Prostate gland (tissue), 2 donors: ENCODE measurements around the gene TNS4. TPM values are rescaled to one million over a fixed set of nuclear protein-coding genes. Genes with fewer than 3 reads are reported as not detected.

ENCODE experiments used
- DNase-seq: peaks from one replicate; pipeline ENCODE4 v3.0.0-alpha.2; 2019; ENCODE audit warnings: low spot score
- H3K27ac ChIP-seq, 2 donors: fragments of 200-600 bp; sonication (generic); 2 replicates each; pipeline ENCODE4 v1.5.1; 2017 to 2019
- H3K27me3 ChIP-seq: fragments of 200-600 bp; sonication (generic); replicated peaks from 2 replicates; pipeline ENCODE4 v1.5.1; 2019; ENCODE audit not compliant: insufficient read depth
- H3K36me3 ChIP-seq, 2 donors: fragments of 200-600 bp; sonication (generic); 1 replicate in 1 of 2; 2 replicates in 1 of 2; pipeline versions ENCODE4 v1.5.1 to v1.8.1; 2017 to 2019
- H3K4me1 ChIP-seq: fragments of 200-600 bp; sonication (generic); replicated peaks from 2 replicates; pipeline ENCODE4 v1.5.1; 2019
- H3K4me3 ChIP-seq, 2 donors: fragments of 200-600 bp; sonication (generic); 2 replicates each; pipeline ENCODE4 v1.5.1; 2017 to 2019
- H3K9me3 ChIP-seq: fragments of 200-600 bp; sonication (generic); 2 replicates; pipeline ENCODE4 v1.5.1; 2017
- POLR2A ChIP-seq: fragments of 450-650 bp; IDR thresholded peaks from one replicate; pipeline ENCODE4 v1.6.1; 2016; ENCODE audit warnings: antibody characterized with exemption, mild to moderate bottlenecking
- POLR2AphosphoS5 ChIP-seq: sonication (generic); formaldehyde crosslinking; IDR thresholded peaks from one replicate; pipeline ENCODE4 v1.6.1; 2017; ENCODE audit warnings: antibody characterized with exemption
- WGBS: methylation state at CpG from one replicate; pipeline ENCODE4 v1.1.5; 2018; 5-methylcytosine and 5-hydroxymethylcytosine counted together
- intact Hi-C: fragments of 100-400 bp; cut with DNase I; formaldehyde crosslinking; loops from one replicate; pipeline ENCODE4 v1.14.2; 2022
- total RNA-seq, 2 donors: library from RNA; depleted of rRNA; stranded (reverse); fragments of >200 nt; gene quantifications; one replicate each; pipeline ENCODE4 v1.1.0, GENCODE V29; 2016
- TF ChIP-seq, protein P1 (sequence below), 4 experiments: fragments of 200-600 bp in 2 of 4; fragments of 450-650 bp in 2 of 4; sonication (generic) in 2 of 4; IDR thresholded peaks; 1 replicate in 3 of 4; 2 replicates in 1 of 4; pipeline ENCODE4 v1.5.1; 2016 to 2019; ENCODE audit warnings: antibody characterized with exemption in 4 of 4, mild to moderate bottlenecking in 2 of 4, moderate library complexity in 2 of 4

Gene TNS4
- total RNA-seq, 2 donors from 2014 or later, result 51.3 to 56.1 TPM

DNA sequence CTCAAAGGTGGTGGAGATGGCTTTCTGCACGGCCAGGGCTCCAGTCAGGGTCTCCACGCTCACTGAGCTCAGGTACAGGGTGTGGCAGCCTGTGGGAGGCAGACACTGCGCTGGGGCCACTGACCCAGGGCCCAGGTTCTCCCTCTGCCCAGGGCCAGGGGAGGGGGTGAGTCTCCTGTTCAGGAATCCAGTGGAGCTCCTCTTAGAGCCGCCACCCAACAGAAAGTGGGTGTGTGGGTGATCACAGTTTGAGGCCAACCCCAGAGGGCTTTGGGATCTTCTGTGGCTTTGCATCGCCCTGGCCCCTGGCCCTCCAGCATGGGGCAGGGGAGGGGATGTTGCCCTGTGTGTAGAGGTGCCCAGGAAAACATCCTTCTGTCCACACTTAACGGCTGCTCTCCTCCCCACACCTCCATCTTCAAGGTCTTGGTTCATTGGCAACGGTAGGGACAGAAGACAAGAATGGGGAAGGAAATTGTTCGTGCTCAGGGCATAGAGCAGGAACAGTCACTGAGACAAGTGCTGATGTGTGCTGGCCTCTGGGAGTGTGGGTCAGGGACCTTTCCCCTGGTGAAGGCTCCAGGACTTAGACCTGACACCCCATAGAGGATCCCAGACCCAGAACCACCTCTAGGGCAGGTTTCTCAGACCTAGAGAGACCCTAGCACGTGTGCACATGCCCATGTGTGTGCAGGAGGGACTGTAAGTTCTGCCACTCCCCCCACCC is 21.5 kb downstream of the TNS4 start:
- no peak for DNase-seq
- WGBS, result 75% methylated on average over 9 of the region's 9 CpGs
- intact Hi-C loops, result loop anchor here (5.0 kb wide), 1 partner anchor 52 kb away; no protein-coding TSS in a partner anchor
- H3K36me3 ChIP-seq, result no peaks in the 10 kb centered on the region
- H3K4me3 ChIP-seq, result no peak overlapping the region
- H3K27me3 ChIP-seq, result no peaks in the 10 kb centered on the region
- TF ChIP-seq POLR2A (no peak), POLR2AphosphoS5 (no peak)
- TF ChIP-seq, protein P1, sequence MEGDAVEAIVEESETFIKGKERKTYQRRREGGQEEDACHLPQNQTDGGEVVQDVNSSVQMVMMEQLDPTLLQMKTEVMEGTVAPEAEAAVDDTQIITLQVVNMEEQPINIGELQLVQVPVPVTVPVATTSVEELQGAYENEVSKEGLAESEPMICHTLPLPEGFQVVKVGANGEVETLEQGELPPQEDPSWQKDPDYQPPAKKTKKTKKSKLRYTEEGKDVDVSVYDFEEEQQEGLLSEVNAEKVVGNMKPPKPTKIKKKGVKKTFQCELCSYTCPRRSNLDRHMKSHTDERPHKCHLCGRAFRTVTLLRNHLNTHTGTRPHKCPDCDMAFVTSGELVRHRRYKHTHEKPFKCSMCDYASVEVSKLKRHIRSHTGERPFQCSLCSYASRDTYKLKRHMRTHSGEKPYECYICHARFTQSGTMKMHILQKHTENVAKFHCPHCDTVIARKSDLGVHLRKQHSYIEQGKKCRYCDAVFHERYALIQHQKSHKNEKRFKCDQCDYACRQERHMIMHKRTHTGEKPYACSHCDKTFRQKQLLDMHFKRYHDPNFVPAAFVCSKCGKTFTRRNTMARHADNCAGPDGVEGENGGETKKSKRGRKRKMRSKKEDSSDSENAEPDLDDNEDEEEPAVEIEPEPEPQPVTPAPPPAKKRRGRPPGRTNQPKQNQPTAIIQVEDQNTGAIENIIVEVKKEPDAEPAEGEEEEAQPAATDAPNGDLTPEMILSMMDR (IDR thresholded peaks at IDR 0.05), result no peak
- H3K9me3 ChIP-seq, result no peaks in the 10 kb centered on the region
- H3K4me1 ChIP-seq, result no peaks in the 10 kb centered on the region
- no peak overlapping the region for H3K27ac ChIP-seq

DNA sequence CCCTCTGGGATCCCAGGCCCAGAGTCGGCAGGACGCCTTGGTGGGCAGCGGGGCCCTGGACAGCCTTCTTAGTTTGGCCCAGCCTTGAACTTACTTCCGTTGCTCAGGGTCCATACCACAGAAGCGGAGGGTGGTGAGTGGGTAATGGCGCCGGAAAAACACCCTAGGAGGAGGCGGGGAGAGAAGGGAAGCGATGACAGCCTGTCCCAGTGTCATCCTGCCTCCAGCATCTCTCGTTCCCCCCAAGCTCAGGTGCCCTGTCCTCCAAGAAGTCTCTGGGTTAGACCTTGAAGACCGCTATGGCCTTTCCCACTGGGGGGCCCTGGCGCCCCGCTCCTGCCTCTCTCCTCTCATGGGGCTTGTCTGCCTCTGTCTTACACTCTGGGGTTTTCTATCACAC is 22.9 kb downstream of the TNS4 start:
- DNase-seq, result no peak
- WGBS, result 95% methylated on average over 13 of the region's 13 CpGs
- Histone ChIP-seq H3K27ac (no peak overlapping the region), H3K4me1 (no peaks in the 10 kb centered on the region), H3K9me3 (no peaks in the 10 kb centered on the region), H3K27me3 (no peaks in the 10 kb centered on the region), H3K4me3 (no peak overlapping the region), H3K36me3 (no peaks in the 10 kb centered on the region)
- intact Hi-C loops, result loop anchor here (5.0 kb wide), 1 partner anchor 54 kb away; no protein-coding TSS in a partner anchor
- TF ChIP-seq, protein P1 (IDR thresholded peaks at IDR 0.05), result no peak
- TF ChIP-seq POLR2AphosphoS5 (no peak), POLR2A (no peak)

DNA sequence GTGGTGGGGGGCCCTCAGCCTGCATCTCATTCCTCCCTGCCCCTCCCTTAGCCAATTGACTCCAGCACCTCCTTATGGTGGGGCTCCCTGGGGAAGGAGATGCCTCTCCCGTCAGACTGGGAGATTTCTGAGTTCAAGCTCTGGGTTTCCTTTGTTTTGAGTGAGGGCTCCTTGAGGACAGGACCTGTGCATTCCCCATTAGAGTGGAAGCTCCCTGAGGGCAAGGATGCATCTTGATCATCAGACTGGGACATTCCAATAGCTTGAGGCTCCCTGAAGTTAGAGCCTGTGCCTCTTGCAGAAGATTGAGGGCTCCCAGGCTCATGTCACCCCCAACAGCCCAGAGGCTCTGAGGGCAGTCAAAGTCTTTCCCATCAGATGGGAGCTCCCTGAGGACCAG is 23.6 kb downstream of the TNS4 start:
- no peaks in the 10 kb centered on the region for H3K9me3 ChIP-seq
- 91% methylated on average over 1 of the region's 1 CpG for WGBS
- no peaks in the 10 kb centered on the region for H3K4me1 ChIP-seq
- H3K4me3 ChIP-seq, result no peak overlapping the region
- no peak for DNase-seq
- no peaks in the 10 kb centered on the region for H3K27me3 ChIP-seq
- TF ChIP-seq POLR2AphosphoS5 (no peak), POLR2A (no peak)
- TF ChIP-seq, protein P1 (IDR thresholded peaks at IDR 0.05), result no peak
- intact Hi-C loops, result loop anchor here (5.0 kb wide), 1 partner anchor 55 kb away; no protein-coding TSS in a partner anchor
- H3K36me3 ChIP-seq, result no peaks in the 10 kb centered on the region
- no peak overlapping the region for H3K27ac ChIP-seq

DNA sequence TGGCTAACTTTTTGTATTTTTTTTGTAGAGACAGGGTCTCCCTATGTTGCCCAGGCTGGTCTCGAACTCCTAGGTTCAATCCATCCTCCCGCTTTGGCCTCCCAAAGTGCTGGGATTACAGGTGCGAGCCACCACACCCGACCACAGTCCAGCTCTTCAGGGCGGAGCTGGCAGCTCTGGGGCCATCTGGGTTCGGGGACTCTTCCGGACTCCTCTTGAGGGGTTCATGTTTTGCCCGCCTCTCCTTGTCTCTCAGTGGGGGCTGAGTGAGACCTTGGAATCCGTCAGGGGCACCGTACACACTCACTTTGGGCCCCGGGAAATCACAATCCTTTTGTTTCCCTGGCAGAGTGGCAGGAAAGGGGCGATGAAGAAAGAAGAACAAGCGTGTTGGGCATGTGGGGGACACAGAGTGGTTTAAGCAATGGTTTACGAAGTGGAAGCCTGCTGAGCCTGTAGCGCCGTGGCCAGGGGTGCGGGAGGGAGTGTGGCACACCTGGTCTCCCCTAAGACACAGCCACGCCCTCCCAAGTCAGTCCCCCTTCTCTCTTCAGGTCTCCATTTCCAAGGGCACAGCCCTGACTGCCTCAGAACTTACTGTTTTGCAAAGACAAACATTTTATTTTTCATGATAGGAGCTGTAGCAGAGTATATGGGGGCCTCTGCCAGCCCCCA is 26.1 kb downstream of the TNS4 start:
- no peak for TF ChIP-seq POLR2A
- TF ChIP-seq POLR2AphosphoS5, result no peak
- TF ChIP-seq, protein P1 (IDR thresholded peaks at IDR 0.05), result no peak
- no peaks in the 10 kb centered on the region for H3K27me3 ChIP-seq
- H3K4me3 ChIP-seq, result no peak overlapping the region
- no peaks in the 10 kb centered on the region for H3K36me3 ChIP-seq
- no peaks in the 10 kb centered on the region for H3K9me3 ChIP-seq
- DNase-seq, result no peak
- intact Hi-C loops, result loop anchor here (5.0 kb wide), 1 partner anchor 57 kb away; no protein-coding TSS in a partner anchor
- no peak overlapping the region for H3K27ac ChIP-seq
- 89% methylated on average over 18 of the region's 18 CpGs for WGBS
- no peaks in the 10 kb centered on the region for H3K4me1 ChIP-seq
